ENCODE measurements around the gene TEX19.

DNA sequence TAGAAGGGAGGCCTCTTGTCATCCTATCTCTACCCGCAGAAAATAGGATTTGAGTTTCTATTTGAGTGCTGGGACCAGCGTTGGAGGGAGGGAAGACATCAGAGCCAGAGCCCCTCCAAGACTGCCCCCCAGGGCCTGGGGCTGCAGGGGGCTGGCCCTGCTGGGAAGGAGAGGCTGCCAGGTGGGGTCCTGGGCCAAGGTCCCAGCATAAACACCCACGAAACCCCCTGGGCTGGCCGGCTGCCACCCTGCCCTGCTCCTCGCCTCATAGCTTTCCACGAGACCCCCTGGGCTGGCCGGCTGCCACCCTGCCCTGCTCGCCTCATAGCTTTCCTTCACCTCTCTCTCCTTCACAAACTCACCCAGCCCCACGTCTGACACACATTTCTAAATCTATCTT is 10.6 kb upstream of the TEX19 start:
- TF ChIP-seq, protein P1, sequence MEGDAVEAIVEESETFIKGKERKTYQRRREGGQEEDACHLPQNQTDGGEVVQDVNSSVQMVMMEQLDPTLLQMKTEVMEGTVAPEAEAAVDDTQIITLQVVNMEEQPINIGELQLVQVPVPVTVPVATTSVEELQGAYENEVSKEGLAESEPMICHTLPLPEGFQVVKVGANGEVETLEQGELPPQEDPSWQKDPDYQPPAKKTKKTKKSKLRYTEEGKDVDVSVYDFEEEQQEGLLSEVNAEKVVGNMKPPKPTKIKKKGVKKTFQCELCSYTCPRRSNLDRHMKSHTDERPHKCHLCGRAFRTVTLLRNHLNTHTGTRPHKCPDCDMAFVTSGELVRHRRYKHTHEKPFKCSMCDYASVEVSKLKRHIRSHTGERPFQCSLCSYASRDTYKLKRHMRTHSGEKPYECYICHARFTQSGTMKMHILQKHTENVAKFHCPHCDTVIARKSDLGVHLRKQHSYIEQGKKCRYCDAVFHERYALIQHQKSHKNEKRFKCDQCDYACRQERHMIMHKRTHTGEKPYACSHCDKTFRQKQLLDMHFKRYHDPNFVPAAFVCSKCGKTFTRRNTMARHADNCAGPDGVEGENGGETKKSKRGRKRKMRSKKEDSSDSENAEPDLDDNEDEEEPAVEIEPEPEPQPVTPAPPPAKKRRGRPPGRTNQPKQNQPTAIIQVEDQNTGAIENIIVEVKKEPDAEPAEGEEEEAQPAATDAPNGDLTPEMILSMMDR (conservative IDR thresholded peaks at IDR 0.05; ENCODE audit: low read length): no peak
- TF ChIP-seq EZH2phosphoT487 (IDR thresholded peaks at IDR 0.05; ENCODE audit: borderline replicate concordance, low read depth, low read length): no peak

All from OCI-LY7 (cell line).